ENCODE measurements around the gene DENR.

GRCh38 chr12:122757568-122757967 is 4.9 kb downstream of the DENR start:
- TF ChIP-seq EZH2phosphoT487 (IDR thresholded peaks at IDR 0.05; ENCODE audit: insufficient read depth, low read depth) (no peak), EZH2 (IDR thresholded peaks at IDR 0.05; ENCODE audit: insufficient read depth, poor library complexity, severe bottlenecking) (no peak)

All from GM23248 (cell line).